Measurements from ENCODE around the gene NDUFC2. TPM values are rescaled to one million over a fixed set of nuclear protein-coding genes. Genes with fewer than 3 reads are reported as not detected.

NDUFC2 gene
- total and polyA plus RNA-seq, 2 experiments from 2014 or later, result 122 to 711 TPM

- ATAC-seq, result no peak
- Histone ChIP-seq H3K36me3 (ENCODE audit: insufficient read depth) (no peaks in the 10 kb centered on the region), H3K4me1 (ENCODE audit: insufficient read depth) (peaks cover 3% of the 10 kb centered on the region; the same call in 1 of the 2 replicates), H3K27ac (ENCODE audit: low read depth) (no peak overlapping the region), H3K4me2 (no peak overlapping the region), H3K4me3 (no peak overlapping the region), H4K20me1 (replicated peaks; ENCODE audit: insufficient read depth) (no peaks in the 10 kb centered on the region), H3K79me2 (replicated peaks; ENCODE audit: insufficient read depth) (no peaks in the 10 kb centered on the region), H2AFZ (no peak overlapping the region), H3K27me3 (ENCODE audit: insufficient read depth) (no peaks in the 10 kb centered on the region), H3F3A (replicated peaks; ENCODE audit: low read depth) (peaks cover 9% of the 10 kb centered on the region), H3K9me2 (ENCODE audit: insufficient read depth) (no peaks in the 10 kb centered on the region)
- no peak for DNase-seq (ENCODE audit: low spot score)
- TF ChIP-seq, protein P1, sequence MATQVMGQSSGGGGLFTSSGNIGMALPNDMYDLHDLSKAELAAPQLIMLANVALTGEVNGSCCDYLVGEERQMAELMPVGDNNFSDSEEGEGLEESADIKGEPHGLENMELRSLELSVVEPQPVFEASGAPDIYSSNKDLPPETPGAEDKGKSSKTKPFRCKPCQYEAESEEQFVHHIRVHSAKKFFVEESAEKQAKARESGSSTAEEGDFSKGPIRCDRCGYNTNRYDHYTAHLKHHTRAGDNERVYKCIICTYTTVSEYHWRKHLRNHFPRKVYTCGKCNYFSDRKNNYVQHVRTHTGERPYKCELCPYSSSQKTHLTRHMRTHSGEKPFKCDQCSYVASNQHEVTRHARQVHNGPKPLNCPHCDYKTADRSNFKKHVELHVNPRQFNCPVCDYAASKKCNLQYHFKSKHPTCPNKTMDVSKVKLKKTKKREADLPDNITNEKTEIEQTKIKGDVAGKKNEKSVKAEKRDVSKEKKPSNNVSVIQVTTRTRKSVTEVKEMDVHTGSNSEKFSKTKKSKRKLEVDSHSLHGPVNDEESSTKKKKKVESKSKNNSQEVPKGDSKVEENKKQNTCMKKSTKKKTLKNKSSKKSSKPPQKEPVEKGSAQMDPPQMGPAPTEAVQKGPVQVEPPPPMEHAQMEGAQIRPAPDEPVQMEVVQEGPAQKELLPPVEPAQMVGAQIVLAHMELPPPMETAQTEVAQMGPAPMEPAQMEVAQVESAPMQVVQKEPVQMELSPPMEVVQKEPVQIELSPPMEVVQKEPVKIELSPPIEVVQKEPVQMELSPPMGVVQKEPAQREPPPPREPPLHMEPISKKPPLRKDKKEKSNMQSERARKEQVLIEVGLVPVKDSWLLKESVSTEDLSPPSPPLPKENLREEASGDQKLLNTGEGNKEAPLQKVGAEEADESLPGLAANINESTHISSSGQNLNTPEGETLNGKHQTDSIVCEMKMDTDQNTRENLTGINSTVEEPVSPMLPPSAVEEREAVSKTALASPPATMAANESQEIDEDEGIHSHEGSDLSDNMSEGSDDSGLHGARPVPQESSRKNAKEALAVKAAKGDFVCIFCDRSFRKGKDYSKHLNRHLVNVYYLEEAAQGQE (IDR thresholded peaks at IDR 0.05; ENCODE audit: unreplicated experiment), result no peak
- TF ChIP-seq ZNF114 (CRISPR knock-in tag; IDR thresholded peaks at IDR 0.05) (no peak), NANOG (IDR thresholded peaks at IDR 0.05; ENCODE audit: borderline replicate concordance) (no peak), ZNF462 (CRISPR knock-in tag; IDR thresholded peaks at IDR 0.05) (no peak), STAT1 (IDR thresholded peaks at IDR 0.05; ENCODE audit: unreplicated experiment) (no peak), CREB1 (CRISPR knock-in tag; IDR thresholded peaks at IDR 0.05; ENCODE audit: low read depth) (no peak)
- peaks cover 2% of the 10 kb centered on the region; the same call in 1 of the 3 replicates for H3K4me1 Mint-ChIP-seq
- H3K9me3 Mint-ChIP-seq, result peaks cover 5% of the 10 kb centered on the region
- no peak overlapping the region for H3K4me3 Mint-ChIP-seq
- no peak overlapping the region for H3K27ac Mint-ChIP-seq
- no peaks in the 10 kb centered on the region for H3K36me3 Mint-ChIP-seq (ENCODE audit: low read depth)
- no peaks in the 10 kb centered on the region for H3K27me3 Mint-ChIP-seq (ENCODE audit: insufficient read depth, low read depth, poor library complexity)
Observed at GRCh38 chr11:78027759-78028158, 51.9 kb downstream of the NDUFC2 start.
